SU-DHL-6 (cell line): ENCODE data around the gene RIN3.

Experiments
- H2AFZ ChIP-seq: fragments of 200-600 bp; sonication (generic); 2 replicates; pipeline ENCODE4 v1.6.1; 2014; ENCODE audit warnings: low read depth, mild to moderate bottlenecking, moderate library complexity, mixed read lengths, antibody characterized with exemption, low read length; ENCODE audit not compliant: severe bottlenecking
- H3F3A ChIP-seq: fragments of 200-600 bp; shearing (Covaris generic); 2 replicates; pipeline ENCODE4 v1.6.0; 2016; ENCODE audit warnings: antibody characterized with exemption, mild to moderate bottlenecking; ENCODE audit not compliant: insufficient read depth
- H3K27ac ChIP-seq: fragments of 200-600 bp; sonication (generic); 2 replicates; pipeline ENCODE4 v1.5.1; 2016; ENCODE audit warnings: low read depth, mild to moderate bottlenecking, low read length, moderate library complexity, mixed read lengths
- H3K27me3 ChIP-seq: fragments of 200-600 bp; sonication (generic), shearing (Covaris generic); 2 replicates; pipeline ENCODE4 v1.6.0; 2014; ENCODE audit warnings: mild to moderate bottlenecking, low read length
- H3K36me3 ChIP-seq: fragments of 200-600 bp; sonication (generic); 2 replicates; pipeline ENCODE4 v1.6.1; 2014; ENCODE audit warnings: mild to moderate bottlenecking, low read length, mixed read lengths
- H3K4me2 ChIP-seq: fragments of 300-600, 200-600 bp; shearing (Covaris generic), sonication (generic); 2 replicates; pipeline ENCODE4 v1.6.0; 2014; ENCODE audit warnings: low read length, low read depth, mild to moderate bottlenecking; ENCODE audit not compliant: poor library complexity, severe bottlenecking
- H3K4me3 ChIP-seq: fragments of 200-600 bp; sonication (generic); 2 replicates; pipeline ENCODE4 v1.5.1; 2014; ENCODE audit warnings: antibody characterized with exemption, low read length, mild to moderate bottlenecking, mixed read lengths; ENCODE audit not compliant: insufficient read depth, poor library complexity, severe bottlenecking
- H3K79me2 ChIP-seq: fragments of 200-600 bp; sonication (generic); 2 replicates; pipeline ENCODE4 v1.6.1; 2014; ENCODE audit warnings: mild to moderate bottlenecking, low read length, moderate library complexity; ENCODE audit not compliant: insufficient read depth
- H3K9ac ChIP-seq: fragments of 200-600 bp; sonication (generic); 2 replicates; pipeline ENCODE4 v1.7.0; 2014; ENCODE audit warnings: mild to moderate bottlenecking, low read length
- H3K9me2 ChIP-seq: fragments of 200-600 bp; sonication (generic); replicated peaks from 2 replicates; pipeline ENCODE4 v1.6.1; 2014; ENCODE audit warnings: low read length; ENCODE audit not compliant: insufficient read depth
- H3K9me3 ChIP-seq: fragments of 200-600 bp; sonication (generic); 2 replicates; pipeline ENCODE4 v1.6.1; 2014; ENCODE audit warnings: low read length, mixed read lengths; ENCODE audit not compliant: insufficient read depth
- H4K20me1 ChIP-seq: fragments of 200-600 bp; sonication (generic); 2 replicates; pipeline ENCODE4 v1.6.1; 2014; ENCODE audit warnings: low read depth, mild to moderate bottlenecking, antibody characterized with exemption, low read length, moderate library complexity, mixed read lengths
- EZH2phosphoT487 ChIP-seq: fragments of 200-600 bp; sonication (generic), shearing (Covaris generic); conservative IDR thresholded peaks from 2 replicates; pipeline ENCODE4 v1.6.1; 2018; ENCODE audit warnings: mild to moderate bottlenecking, antibody characterized with exemption, low read length, moderate library complexity, mixed read lengths
- TF ChIP-seq, protein P1 (sequence below): fragments of 200-600 bp; sonication (generic); IDR thresholded peaks from one replicate; pipeline ENCODE4 v1.5.1; 2017; ENCODE audit warnings: antibody characterized with exemption, mild to moderate bottlenecking, low read length, moderate library complexity; ENCODE audit not compliant: insufficient read depth, poor library complexity, severe bottlenecking

Gene RIN3

DNA sequence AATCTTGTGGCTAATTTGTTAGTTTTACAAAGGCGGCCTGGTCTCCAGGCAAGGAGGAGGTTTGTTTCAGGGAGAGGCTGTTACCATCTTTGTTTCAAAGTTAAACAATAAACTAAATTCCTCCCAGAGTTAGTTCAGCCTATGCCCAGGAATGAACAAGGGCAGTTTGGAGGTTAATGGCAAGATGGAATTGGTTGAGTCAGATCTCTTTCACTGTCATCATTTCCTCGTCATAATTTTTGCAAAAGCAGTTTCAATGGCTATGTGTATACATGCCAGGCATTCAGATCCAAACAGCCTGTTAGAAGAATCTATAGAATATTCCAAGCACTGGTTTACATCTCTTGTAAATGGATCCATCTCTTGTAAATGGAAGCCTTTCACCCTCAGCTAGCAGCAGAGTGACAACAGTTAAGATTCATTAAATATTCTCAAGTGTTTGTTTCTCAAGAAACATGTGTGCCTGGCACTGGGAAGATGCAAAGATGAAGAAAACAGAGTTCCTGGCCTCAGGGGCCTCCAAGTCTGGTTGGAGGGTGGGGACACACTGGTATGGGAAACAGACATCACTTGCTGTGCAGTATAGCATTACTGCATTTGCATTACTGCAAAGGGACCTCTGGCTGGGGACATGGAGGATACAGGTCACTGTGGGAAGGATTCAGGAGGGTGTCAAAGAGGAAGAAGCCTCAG is 65.8 kb downstream of the RIN3 start:
- Histone ChIP-seq H3K27ac (no peak overlapping the region), H4K20me1 (no peaks in the 10 kb centered on the region), H3K27me3 (no peaks in the 10 kb centered on the region), H3K4me3 (no peak overlapping the region), H3K79me2 (no peaks in the 10 kb centered on the region), H3F3A (no peaks in the 10 kb centered on the region), H3K36me3 (no peaks in the 10 kb centered on the region), H2AFZ (no peak overlapping the region), H3K9me2 (no peaks in the 10 kb centered on the region), H3K9ac (no peak overlapping the region), H3K4me2 (no peak overlapping the region), H3K9me3 (no peaks in the 10 kb centered on the region)
- no peak for TF ChIP-seq EZH2phosphoT487
- TF ChIP-seq, protein P1, sequence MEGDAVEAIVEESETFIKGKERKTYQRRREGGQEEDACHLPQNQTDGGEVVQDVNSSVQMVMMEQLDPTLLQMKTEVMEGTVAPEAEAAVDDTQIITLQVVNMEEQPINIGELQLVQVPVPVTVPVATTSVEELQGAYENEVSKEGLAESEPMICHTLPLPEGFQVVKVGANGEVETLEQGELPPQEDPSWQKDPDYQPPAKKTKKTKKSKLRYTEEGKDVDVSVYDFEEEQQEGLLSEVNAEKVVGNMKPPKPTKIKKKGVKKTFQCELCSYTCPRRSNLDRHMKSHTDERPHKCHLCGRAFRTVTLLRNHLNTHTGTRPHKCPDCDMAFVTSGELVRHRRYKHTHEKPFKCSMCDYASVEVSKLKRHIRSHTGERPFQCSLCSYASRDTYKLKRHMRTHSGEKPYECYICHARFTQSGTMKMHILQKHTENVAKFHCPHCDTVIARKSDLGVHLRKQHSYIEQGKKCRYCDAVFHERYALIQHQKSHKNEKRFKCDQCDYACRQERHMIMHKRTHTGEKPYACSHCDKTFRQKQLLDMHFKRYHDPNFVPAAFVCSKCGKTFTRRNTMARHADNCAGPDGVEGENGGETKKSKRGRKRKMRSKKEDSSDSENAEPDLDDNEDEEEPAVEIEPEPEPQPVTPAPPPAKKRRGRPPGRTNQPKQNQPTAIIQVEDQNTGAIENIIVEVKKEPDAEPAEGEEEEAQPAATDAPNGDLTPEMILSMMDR = no peak

DNA sequence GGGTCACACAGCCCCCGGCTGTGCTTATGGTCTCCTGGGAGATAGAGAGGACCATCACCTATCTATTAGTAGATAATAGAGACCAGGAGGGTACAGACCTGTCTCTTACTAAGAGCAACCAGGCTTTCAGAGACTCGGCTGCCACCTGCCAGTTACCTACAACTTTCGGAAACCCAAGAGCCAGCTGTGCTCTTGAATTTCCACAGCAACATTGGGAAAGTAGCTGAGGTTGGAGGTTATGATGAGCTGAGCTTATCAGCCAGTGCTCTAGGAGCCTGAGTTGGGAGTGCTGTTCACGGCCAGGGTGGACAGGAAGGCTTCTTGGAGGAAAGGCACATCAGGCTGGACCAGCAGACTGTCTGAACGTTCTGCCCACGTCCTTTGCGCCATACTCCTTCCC is 67.6 kb downstream of the RIN3 start:
- Histone ChIP-seq H3K9me2 (no peaks in the 10 kb centered on the region), H3K4me2 (no peak overlapping the region), H2AFZ (no peak overlapping the region), H4K20me1 (no peaks in the 10 kb centered on the region), H3K4me3 (no peak overlapping the region), H3K27ac (no peak overlapping the region), H3K9ac (no peak overlapping the region), H3K27me3 (no peaks in the 10 kb centered on the region), H3K79me2 (no peaks in the 10 kb centered on the region), H3K9me3 (no peaks in the 10 kb centered on the region), H3K36me3 (no peaks in the 10 kb centered on the region), H3F3A (no peaks in the 10 kb centered on the region)
- TF ChIP-seq, protein P1 = no peak
- no peak for TF ChIP-seq EZH2phosphoT487

DNA sequence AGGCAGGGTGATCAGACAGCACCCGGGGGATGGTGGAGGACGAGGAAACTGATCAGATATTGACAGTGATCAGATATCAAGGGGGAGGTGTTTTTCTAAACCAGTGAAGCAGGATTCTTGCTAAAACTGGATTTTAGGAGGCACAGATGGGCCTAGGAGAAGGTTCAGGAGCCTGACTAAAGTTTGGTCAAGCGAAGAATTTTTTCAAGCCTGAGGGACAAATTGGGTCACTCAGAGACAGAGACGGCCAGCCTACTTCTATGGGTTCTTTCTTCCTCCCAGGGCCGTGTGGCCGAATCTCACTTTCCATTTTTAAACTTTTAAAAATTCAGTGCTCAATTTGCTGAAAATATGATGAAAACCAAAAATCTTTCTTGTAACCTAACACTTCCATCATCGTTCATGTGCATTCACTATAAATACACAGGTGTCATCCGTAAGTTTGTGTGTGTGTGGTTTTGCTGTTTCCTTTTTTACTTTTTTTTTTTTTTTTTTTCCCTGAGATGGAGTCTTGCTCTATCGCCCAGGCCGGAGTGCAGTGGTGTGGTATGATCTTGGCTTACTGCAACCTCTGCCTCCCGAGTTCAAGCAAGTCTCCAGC is 68.5 kb downstream of the RIN3 start:
- no peak overlapping the region for H3K9ac ChIP-seq
- H3K4me3 ChIP-seq = no peak overlapping the region
- H3K36me3 ChIP-seq = no peaks in the 10 kb centered on the region
- no peak overlapping the region for H2AFZ ChIP-seq
- H3K9me2 ChIP-seq = no peaks in the 10 kb centered on the region
- no peaks in the 10 kb centered on the region for H3F3A ChIP-seq
- no peaks in the 10 kb centered on the region for H3K9me3 ChIP-seq
- no peaks in the 10 kb centered on the region for H4K20me1 ChIP-seq
- no peaks in the 10 kb centered on the region for H3K79me2 ChIP-seq
- no peak overlapping the region for H3K27ac ChIP-seq
- H3K4me2 ChIP-seq = no peak overlapping the region
- no peaks in the 10 kb centered on the region for H3K27me3 ChIP-seq
- TF ChIP-seq EZH2phosphoT487 = no peak
- TF ChIP-seq, protein P1 = no peak
